IPS-18c (cell line): ENCODE results near the gene EFCAB12.

Experiments used
- H3K4me3 ChIP-seq: 2 replicates; pipeline ENCODE4 v1.7.0; 2013; ENCODE audit warnings: low read depth, mild to moderate bottlenecking, low read length, moderate library complexity; ENCODE audit not compliant: insufficient read depth
- H3K9me3 ChIP-seq: one replicate; pipeline ENCODE4 v1.6.1; 2013; ENCODE audit warnings: mild to moderate bottlenecking, low read length, moderate library complexity; ENCODE audit not compliant: control insufficient read depth, insufficient read depth

Gene EFCAB12

DNA sequence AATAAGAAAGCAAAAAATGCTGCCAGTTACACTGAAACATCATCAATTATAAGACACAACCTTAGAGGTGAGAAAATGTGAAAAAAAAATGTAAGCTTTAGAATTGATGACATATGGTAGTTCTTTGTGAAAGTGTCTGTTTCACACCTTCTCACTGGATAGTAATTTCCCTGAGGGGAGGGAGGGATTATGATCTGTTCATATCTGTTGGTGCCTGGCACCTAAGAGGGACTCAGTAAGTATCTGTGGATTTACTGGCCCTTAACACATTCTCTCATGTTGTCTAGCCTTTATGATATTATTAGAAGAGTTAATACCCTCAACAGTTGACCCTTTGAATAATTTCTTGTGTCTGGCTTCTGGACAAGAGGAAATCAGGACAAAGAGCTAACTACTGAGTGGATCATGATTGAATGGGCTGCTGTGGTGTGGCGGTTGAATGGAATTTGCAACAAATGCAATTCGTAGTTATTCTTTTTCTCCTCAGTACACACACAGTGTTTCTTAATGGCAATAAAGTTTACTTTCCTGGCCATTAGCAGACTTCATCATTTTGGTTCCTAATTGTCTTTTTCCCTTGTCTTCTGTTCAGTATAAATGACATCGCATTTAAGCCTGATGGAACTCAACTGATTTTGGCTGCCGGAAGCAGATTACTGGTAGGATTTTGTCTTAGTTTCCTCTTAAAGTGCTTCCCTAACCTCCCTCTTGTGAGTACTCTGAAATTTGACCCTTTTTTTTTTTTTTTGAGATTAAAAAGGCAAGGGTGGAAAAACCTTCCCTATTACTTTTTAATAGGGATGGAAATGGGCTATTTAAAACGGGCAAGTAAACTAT is 21.1 kb upstream of the EFCAB12 start:
- no peaks in the 10 kb centered on the region for H3K9me3 ChIP-seq

DNA sequence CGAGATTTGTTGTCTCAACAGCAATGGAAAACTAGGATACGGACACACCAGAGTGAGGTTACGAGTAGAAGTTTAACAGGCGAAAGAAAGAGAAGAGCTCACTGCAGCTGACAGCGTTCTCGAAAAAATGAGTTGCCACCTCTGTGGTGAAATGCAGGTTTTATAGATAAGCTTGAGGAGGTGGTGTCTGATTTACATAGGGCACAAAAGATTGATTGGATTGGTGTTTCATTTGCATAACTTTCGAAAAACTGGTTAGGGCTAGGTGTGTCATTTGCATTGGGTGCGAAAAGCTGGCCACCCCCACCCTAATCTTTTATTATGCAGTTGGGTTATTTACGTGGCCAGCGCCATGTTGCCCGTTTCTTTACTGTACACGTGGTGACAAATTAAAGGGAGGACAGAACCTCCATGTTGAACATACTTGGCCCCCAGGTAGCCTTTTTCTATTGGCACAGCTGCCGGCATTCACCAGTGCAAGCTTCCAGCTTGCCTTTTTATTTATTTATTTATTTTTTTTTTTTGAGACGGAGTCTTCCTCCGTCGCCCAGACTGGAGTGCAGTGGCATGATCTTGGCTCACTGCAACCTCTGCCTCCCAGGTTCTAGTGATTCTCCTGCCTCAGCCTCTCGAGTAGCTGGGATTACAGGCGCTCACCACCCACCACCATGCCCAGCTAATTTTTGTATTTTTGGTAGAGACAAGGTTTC is 19.9 kb upstream of the EFCAB12 start:
- H3K9me3 ChIP-seq: no peaks in the 10 kb centered on the region
- no peak overlapping the region for H3K4me3 ChIP-seq

More for the DNA sequence above, 21.1 kb upstream of the EFCAB12 start:
- no peak overlapping the region; the same call in 1 of the 2 replicates for H3K4me3 ChIP-seq

DNA sequence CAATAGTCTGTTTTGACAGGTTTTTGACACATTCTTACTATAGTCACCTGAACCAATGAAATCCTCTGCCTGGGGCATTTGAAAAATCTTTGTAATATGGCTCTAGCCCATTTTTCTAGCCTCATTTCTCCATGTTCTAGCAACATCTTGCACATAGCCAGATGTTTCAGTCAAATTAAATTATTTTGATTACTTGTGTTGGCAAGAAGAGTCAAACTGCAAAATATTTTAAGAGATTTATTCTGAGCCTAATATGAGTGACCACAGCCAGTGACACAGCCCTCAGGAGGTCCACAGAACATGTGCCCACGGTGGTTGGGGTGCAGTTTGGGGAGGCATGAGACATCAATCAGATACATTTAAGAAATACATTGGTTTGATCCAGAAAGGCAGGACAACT is 18.5 kb upstream of the EFCAB12 start:
- H3K4me3 ChIP-seq: no peak overlapping the region

GRCh38 chr3:129445471-129445870 is 17.0 kb upstream of the EFCAB12 start:
- H3K4me3 ChIP-seq: no peak overlapping the region

More for the DNA sequence above, 18.5 kb upstream of the EFCAB12 start:
- no peaks in the 10 kb centered on the region for H3K9me3 ChIP-seq

DNA sequence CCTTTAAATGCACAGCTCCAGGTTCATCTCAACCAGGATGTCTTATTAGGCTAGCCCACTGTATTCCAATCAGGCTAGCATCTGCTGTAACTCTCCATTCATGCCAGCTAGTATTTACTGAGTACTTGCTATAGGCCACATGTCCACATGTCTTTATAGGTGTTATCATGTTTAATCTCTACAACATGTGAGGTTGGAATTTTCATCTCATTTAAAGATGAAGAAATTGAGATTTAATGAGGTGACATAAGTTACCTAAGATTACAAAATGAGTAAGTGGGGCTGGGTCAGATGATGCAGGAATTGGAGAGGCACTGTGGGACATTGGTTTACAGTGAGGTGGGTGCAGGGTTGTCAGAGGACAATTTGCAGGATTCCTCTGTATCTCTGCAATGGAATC is 14.5 kb upstream of the EFCAB12 start:
- Histone ChIP-seq H3K4me3 (no peak overlapping the region), H3K9me3 (no peaks in the 10 kb centered on the region)

More at GRCh38 chr3:129445471-129445870, 17.0 kb upstream of the EFCAB12 start:
- no peaks in the 10 kb centered on the region for H3K9me3 ChIP-seq

GRCh38 chr3:129442486-129442885 is 14.1 kb upstream of the EFCAB12 start:
- Histone ChIP-seq H3K9me3 (no peaks in the 10 kb centered on the region), H3K4me3 (no peak overlapping the region)

- no peaks in the 10 kb centered on the region for H3K9me3 ChIP-seq
- no peak overlapping the region for H3K4me3 ChIP-seq
Observed at GRCh38 chr3:129441782-129442181, 13.3 kb upstream of the EFCAB12 start.

DNA sequence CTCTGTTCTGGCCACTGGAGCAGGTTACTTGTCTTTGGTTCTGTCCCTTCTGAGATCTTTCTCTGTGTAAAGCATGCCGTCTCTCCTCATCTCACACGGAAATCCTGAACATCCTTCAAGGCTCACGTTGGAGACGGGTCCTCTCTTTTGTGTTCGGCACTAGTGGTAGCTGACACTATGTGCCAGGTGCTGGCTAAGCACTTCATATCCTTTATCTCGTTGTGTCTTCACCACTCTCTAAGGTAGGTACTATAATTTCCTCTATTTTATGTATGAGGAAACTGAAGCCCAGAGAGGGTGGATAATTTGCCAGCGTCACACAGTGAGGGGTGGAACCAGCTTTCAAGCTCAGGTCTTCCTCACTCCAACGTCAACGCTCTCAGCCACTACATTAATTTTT is 12.8 kb upstream of the EFCAB12 start:
- Histone ChIP-seq H3K4me3 (peak overlapping the region; percentile 98; the same call in 1 of the 2 replicates), H3K9me3 (no peaks in the 10 kb centered on the region)

GRCh38 chr3:129440618-129441190 is 12.3 kb upstream of the EFCAB12 start:
- no peaks in the 10 kb centered on the region for H3K9me3 ChIP-seq
- peak overlapping the region; percentile 98 for H3K4me3 ChIP-seq

DNA sequence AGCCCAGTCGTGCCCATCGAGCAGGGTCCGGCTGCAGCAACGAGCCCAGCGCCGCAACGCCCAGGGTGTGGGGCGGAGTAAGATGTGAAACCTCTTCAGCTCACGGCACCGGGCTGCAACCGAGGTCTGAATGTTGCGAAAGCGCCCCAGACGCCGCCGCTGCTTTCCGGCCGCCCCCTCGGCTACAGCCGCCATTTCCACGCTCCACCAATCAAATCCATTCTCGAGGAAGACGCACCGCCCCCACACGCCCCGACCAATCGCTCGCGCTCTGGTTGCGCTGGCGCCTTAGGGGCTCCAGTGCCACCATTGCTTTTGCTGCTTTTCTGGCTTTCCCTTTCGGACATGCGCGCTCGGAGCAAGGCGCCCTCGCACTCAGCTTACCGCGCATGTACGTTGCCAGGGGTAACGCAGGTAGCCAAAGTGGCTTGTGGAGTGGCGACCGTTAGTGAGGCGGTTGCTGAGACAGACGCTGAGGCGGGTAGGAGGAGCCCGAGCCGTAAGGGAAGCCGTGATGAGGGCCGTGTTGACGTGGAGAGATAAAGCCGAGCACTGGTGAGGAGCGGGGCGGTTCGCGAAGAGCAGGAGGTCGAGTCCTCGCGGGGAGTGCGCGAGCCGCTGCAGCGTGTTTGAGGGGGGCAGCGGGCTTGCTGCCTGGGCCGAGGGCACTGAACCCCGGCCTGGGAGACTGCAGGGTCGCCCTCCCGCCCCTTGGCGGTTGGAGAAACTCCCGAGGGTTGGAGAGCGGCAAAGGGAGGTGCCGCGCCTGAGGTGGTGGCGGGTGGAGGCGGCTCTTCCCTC is 11.6 kb upstream of the EFCAB12 start, which contains the start of the genes IFT122 and MBD4:
Gene IFT122, plus strand, starts transcription at position 408 of the 801 bp plus-strand sequence. Its CDS starts 107 bp downstream, at position 515.
Gene MBD4, minus strand, starts transcription at position 132 of the 801 bp plus-strand sequence. Its CDS starts 115 bp downstream, at position 17.
- H3K9me3 ChIP-seq: no peaks in the 10 kb centered on the region
- H3K4me3 ChIP-seq: peak within 1 kb of the TSS; percentile 98

DNA sequence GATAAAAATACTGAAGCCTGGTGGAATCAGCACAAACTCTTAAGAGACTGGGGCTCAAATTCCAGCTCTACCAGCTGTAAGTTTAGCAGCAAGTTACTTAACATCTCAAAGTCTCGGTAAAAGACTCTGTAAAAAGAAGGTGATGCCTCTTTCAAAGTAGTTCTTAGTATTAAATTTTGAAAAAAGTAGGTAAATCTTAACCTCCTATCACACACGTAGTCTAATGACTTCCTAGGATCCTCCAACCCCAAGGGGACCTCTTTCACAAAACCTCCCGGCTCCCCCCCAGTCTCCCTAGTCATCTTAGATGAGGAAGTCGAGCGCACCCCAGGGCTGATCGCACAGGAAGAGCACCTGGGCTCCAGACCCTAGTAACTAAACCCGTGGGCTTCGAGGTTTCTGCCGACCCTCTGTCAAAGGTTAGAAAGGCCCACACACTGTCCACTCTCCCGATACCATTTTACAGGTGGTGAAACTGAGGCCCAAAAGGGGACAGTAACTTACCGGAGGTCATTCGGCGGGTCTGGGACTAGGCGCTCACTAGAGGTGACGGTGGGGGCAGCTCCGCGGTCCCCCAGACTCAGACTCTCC is 10.9 kb upstream of the EFCAB12 start:
- peak overlapping the region; percentile 98 for H3K4me3 ChIP-seq
- H3K9me3 ChIP-seq: no peaks in the 10 kb centered on the region

GRCh38 chr3:129435367-129435766 is 6.9 kb upstream of the EFCAB12 start:
- no peaks in the 10 kb centered on the region for H3K9me3 ChIP-seq
- H3K4me3 ChIP-seq: no peak overlapping the region

DNA sequence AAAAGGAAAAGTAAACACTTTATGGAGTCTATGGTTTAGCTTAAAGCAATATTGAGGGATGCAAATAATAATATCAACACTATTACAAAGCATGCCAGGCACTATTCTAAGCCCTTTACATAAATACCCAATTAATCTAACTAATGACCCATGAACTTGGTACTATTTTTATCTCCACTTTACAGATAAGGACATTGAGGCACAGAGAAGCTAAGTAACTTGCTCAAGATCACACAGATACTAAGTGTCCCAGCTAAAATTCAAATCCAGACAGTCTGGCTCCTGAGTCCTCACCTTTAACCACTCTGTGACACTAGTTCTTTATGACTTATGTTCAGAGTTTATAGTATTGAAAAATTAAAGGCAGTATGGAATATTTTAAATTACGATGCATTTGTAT is 5.7 kb upstream of the EFCAB12 start:
- Histone ChIP-seq H3K4me3 (no peak overlapping the region), H3K9me3 (no peaks in the 10 kb centered on the region)

DNA sequence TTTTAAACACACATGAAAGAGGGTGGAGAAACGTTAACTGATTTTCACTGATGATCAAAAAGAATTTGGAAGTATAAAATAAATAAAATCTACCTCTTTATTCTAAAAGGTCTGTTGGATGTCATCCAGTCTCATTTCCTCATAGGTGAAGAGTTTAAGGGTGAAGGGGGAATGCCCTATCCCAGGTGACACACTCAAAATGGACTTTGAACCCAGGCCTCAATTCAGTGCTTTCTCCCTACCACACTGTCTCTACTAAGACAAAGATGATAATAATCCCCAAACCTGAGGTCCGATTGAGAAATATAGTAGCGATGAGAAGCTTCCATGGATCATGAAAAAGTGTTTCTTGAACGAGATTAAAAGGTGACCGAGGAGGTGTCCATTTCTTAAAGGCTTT is 5.1 kb upstream of the EFCAB12 start:
- Histone ChIP-seq H3K9me3 (no peaks in the 10 kb centered on the region), H3K4me3 (no peak overlapping the region)

- Histone ChIP-seq H3K4me3 (no peak overlapping the region), H3K9me3 (no peaks in the 10 kb centered on the region)
Observed at GRCh38 chr3:129432671-129433070, 4.2 kb upstream of the EFCAB12 start.

GRCh38 chr3:129432036-129432435 is 3.6 kb upstream of the EFCAB12 start:
- no peaks in the 10 kb centered on the region for H3K9me3 ChIP-seq
- no peak overlapping the region for H3K4me3 ChIP-seq

- Histone ChIP-seq H3K9me3 (no peaks in the 10 kb centered on the region), H3K4me3 (no peak overlapping the region)
Observed at GRCh38 chr3:129429602-129430001, 1.2 kb upstream of the EFCAB12 start.
